Loucy (cell line): Measurements from ENCODE around the gene SPOCK1.

Source experiments
- CTCF ChIP-seq: fragments of 200-600 bp; sonication (generic); conservative IDR thresholded peaks from 2 replicates; pipeline ENCODE4 v1.5.1; 2014; ENCODE audit warnings: mild to moderate bottlenecking, antibody characterized with exemption, low read length
- EZH2phosphoT487 ChIP-seq: fragments of 200-600 bp; IDR thresholded peaks from 2 replicates; pipeline ENCODE4 v1.6.1; 2018; ENCODE audit warnings: antibody characterized with exemption, mild to moderate bottlenecking, moderate library complexity, borderline replicate concordance

GRCh38 chr5:137506296-137506695 lies 7.2 kb upstream of the SPOCK1 start:
- TF ChIP-seq CTCF = no peak
- no peak for TF ChIP-seq EZH2phosphoT487
